Panc1 (cell line): Measurements from ENCODE around the gene NNT. TPM values are rescaled to one million over a fixed set of nuclear protein-coding genes. Genes with fewer than 3 reads are reported as not detected.

Source experiments
- ATAC-seq: fragments of 200-7000 bp; cut with Tn5 transposase; 2 replicates; pipeline ENCODE4 v1.9.1; 2020; ENCODE audit warnings: mild to moderate bottlenecking, moderate library complexity
- BruUV-seq: library from RNA; stranded (reverse); fragments of 400-500 nt; replicated peaks from 2 replicates; lab custom pipeline; 2021; lab: Mats Ljungman, UMichigan
- CTCF ChIA-PET: fragments of 300-600 bp; sonication (Branson Sonifier 250); formaldehyde crosslinking; loops from one replicate; lab custom pipeline; 2022; ENCODE audit warnings: antibody characterized with exemption; lab: Charles Lee
- POLR2A ChIA-PET: fragments of 300-600 bp; sonication (Branson Sonifier 250); formaldehyde crosslinking; loops from one replicate; lab custom pipeline; 2022; ENCODE audit warnings: antibody characterized with exemption; lab: Charles Lee
- DNase-seq: peaks from one replicate; pipeline ENCODE4 v3.0.0-alpha.2; 2010; ENCODE audit warnings: low read depth, low spot score
- H3K27ac ChIP-seq: 2 replicates; pipeline ENCODE4 v1.5.1; 2011; ENCODE audit warnings: mild to moderate bottlenecking, low read length, inconsistent platforms
- H3K27me3 ChIP-seq: fragments of 200-500 bp; sonication (Bioruptor generic); 2 replicates; pipeline ENCODE4 v1.6.0; 2014; ENCODE audit warnings: low read length, inconsistent platforms; ENCODE audit not compliant: control insufficient read depth, insufficient read depth
- H3K36me3 ChIP-seq: fragments of 200-500 bp; sonication (Bioruptor generic); 2 replicates; pipeline ENCODE4 v1.5.1; 2014; ENCODE audit warnings: inconsistent platforms, mild to moderate bottlenecking, low read length, moderate library complexity; ENCODE audit not compliant: control insufficient read depth, insufficient read depth
- H3K4me1 ChIP-seq: 2 replicates; pipeline ENCODE4 v1.5.1; 2011; ENCODE audit warnings: inconsistent platforms, mild to moderate bottlenecking, low read length, moderate library complexity; ENCODE audit not compliant: control insufficient read depth, insufficient read depth
- H3K4me3 ChIP-seq, 2 experiments: 2 replicates each; pipeline ENCODE4 v1.5.1; 2011 to 2012; ENCODE audit warnings: low read depth in 2 of 2, low read length in 2 of 2, mild to moderate bottlenecking in 2 of 2, inconsistent platforms in 1 of 2, moderate library complexity in 1 of 2
- H3K9me3 ChIP-seq: fragments of 200-500 bp; sonication (Bioruptor generic); 2 replicates; pipeline ENCODE4 v1.5.1; 2014; ENCODE audit warnings: low read depth, mild to moderate bottlenecking, inconsistent platforms, low read length, moderate library complexity; ENCODE audit not compliant: control insufficient read depth, insufficient read depth
- CTCF ChIP-seq: fragments of 450-650 bp; IDR thresholded peaks from 2 replicates; pipeline ENCODE4 v1.5.1; 2017; ENCODE audit warnings: mild to moderate bottlenecking
- POLR2AphosphoS5 ChIP-seq: IDR thresholded peaks from 2 replicates; pipeline ENCODE4 v1.6.1; 2012; ENCODE audit warnings: mild to moderate bottlenecking, low read depth, low read length, moderate library complexity
- REST ChIP-seq, 2 experiments: IDR thresholded peaks; 2 replicates each; pipeline ENCODE4 v1.6.1; 2011 to 2012; ENCODE audit warnings: low read depth in 2 of 2, control low read depth in 1 of 2, low read length in 1 of 2, mild to moderate bottlenecking in 1 of 2, moderate library complexity in 1 of 2; ENCODE audit not compliant: insufficient read depth in 1 of 2
- SIN3A ChIP-seq: IDR thresholded peaks from 2 replicates; pipeline ENCODE4 v1.6.1; 2012; ENCODE audit warnings: low read depth, mild to moderate bottlenecking, low read length, moderate library complexity, borderline replicate concordance; ENCODE audit not compliant: insufficient read depth
- TCF7L2 ChIP-seq: IDR thresholded peaks from 2 replicates; pipeline ENCODE4 v1.6.1; 2011; ENCODE audit warnings: mild to moderate bottlenecking, low read depth, low read length, inconsistent platforms
- in situ Hi-C: cut with HindIII; loops from 2 replicates; pipeline ENCODE4 v1.10.0; 2016; ENCODE audit warnings: low sequenced_read_pairs, low pct_unique_long_range_greater_than_20kb
- intact Hi-C: fragments of 100-400 bp; cut with micrococcal nuclease; formaldehyde crosslinking; loops from one replicate; pipeline ENCODE4 v1.10.0; 2022; ENCODE audit not compliant: unreplicated experiment
- total RNA-seq: library from RNA; stranded (reverse); gene quantifications from one replicate; pipeline ENCODE4 v1.2.1, GENCODE V29; 2021; ENCODE audit not compliant: unreplicated experiment

Gene NNT
- total RNA-seq, 1 experiment from 2014 or later, result 78.7 TPM

- CTCF ChIA-PET, result interaction anchor here (0.6 to 1.0 kb wide), 6 partner anchors 10 to 958 kb away, joined by 3 to 5 read pairs (median 4); no protein-coding TSS in a partner anchor
- intact Hi-C loops, result no loop called here
- Histone ChIP-seq H3K9me3 (no peaks in the 10 kb centered on the region), H3K27ac (no peak overlapping the region), H3K4me3 (no peak overlapping the region), H3K27me3 (no peaks in the 10 kb centered on the region), H3K36me3 (no peaks in the 10 kb centered on the region), H3K4me1 (no peaks in the 10 kb centered on the region)
- ATAC-seq (peak; percentile 97), DNase-seq (peak; percentile 25)
- in situ Hi-C loops, result no loop called here
- POLR2A ChIA-PET, result no interaction called here
- TF ChIP-seq TCF7L2 (no peak), CTCF (peak; percentile 83)
- BruUV-seq, result no TSS peak
Measured at GRCh38 chr5:43631182-43631910, 28.4 kb downstream of the NNT start.

- intact Hi-C loops, result no loop called here
- Histone ChIP-seq H3K36me3 (no peaks in the 10 kb centered on the region), H3K9me3 (no peaks in the 10 kb centered on the region), H3K4me1 (no peaks in the 10 kb centered on the region), H3K27me3 (no peaks in the 10 kb centered on the region), H3K27ac (no peak overlapping the region), H3K4me3 (no peak overlapping the region)
- POLR2A ChIA-PET, result no interaction called here
- BruUV-seq, result no TSS peak
- in situ Hi-C loops, result no loop called here
- TF ChIP-seq TCF7L2 (no peak), SIN3A (no peak), CTCF (no peak), POLR2AphosphoS5 (no peak), REST (IDR thresholded peaks at IDR 0.05; ENCODE audit: insufficient read depth in 1 of 2, low read depth in 2 of 2, low read length in 1 of 2) (no peak)
- CTCF ChIA-PET, result no interaction called here
- DNase-seq (no peak), ATAC-seq (no peak)
Measured at GRCh38 chr5:43634621-43635020, 31.6 kb downstream of the NNT start.
